Sigmoid colon (tissue), 4 donors: ENCODE results near the gene FGFR4.

ENCODE experiments used
- CTCF ChIP-seq, 4 experiments: fragments of 450-650 bp in 3 of 4; fragments of 200-600 bp in 1 of 4; IDR thresholded peaks; one replicate each; pipeline ENCODE4 v1.5.1; 2016 to 2019; ENCODE audit warnings: antibody characterized with exemption in 4 of 4, mild to moderate bottlenecking in 3 of 4, moderate library complexity in 2 of 4
- EP300 ChIP-seq, 4 donors: sonication (generic); formaldehyde crosslinking; IDR thresholded peaks; one replicate each; pipeline ENCODE4 v1.6.1; 2017; ENCODE audit warnings: antibody characterized with exemption in 4 of 4
- POLR2A ChIP-seq, 2 donors: fragments of 450-650 bp; IDR thresholded peaks; one replicate each; pipeline ENCODE4 v1.6.1; 2016; ENCODE audit warnings: antibody characterized with exemption in 2 of 2, mild to moderate bottlenecking in 2 of 2, moderate library complexity in 2 of 2

GRCh38 chr5:177065491-177065890 lies 21.2 kb upstream of the FGFR4 start:
- no peak for TF ChIP-seq POLR2A (IDR thresholded peaks at IDR 0.05)
- TF ChIP-seq CTCF (IDR thresholded peaks at IDR 0.05): no peak
- no peak for TF ChIP-seq EP300 (IDR thresholded peaks at IDR 0.05)
